HepG2 (cell line): ENCODE data around the gene SPATS2. TPM values are rescaled to one million over a fixed set of nuclear protein-coding genes. Genes with fewer than 3 reads are reported as not detected.

ENCODE experiments used
- AGO2 ChIP-seq: fragments of 200-400 bp; formaldehyde crosslinking; optimal IDR thresholded peaks from 2 replicates; pipeline ENCODE3; 2017; ENCODE audit warnings: mild to moderate bottlenecking, low read depth, low read length, moderate library complexity
- CCDC6 ChIP-seq: sonication (generic); formaldehyde crosslinking; IDR thresholded peaks from 2 replicates; pipeline ENCODE4 v1.8.1; 2022; ENCODE audit warnings: mild to moderate bottlenecking, missing genetic modification reagents, moderate library complexity
- IRF2 ChIP-seq: IDR thresholded peaks from 2 replicates; pipeline ENCODE4 v1.6.1; 2018; ENCODE audit warnings: missing genetic modification reagents, missing compliant biosample characterization
- MIER3 ChIP-seq: IDR thresholded peaks from 2 replicates; pipeline ENCODE4 v1.6.1; 2016; ENCODE audit warnings: missing compliant biosample characterization, borderline replicate concordance
- NCOA1 ChIP-seq: sonication (generic); formaldehyde crosslinking; IDR thresholded peaks from 2 replicates; pipeline ENCODE4 v1.9.0; 2021; ENCODE audit warnings: missing genetic modification reagents
- NFIB ChIP-seq: sonication (generic); formaldehyde crosslinking; IDR thresholded peaks from 2 replicates; pipeline ENCODE4 v1.9.0; 2021; ENCODE audit warnings: missing genetic modification reagents, mild to moderate bottlenecking, borderline replicate concordance
- PLRG1 ChIP-seq: fragments of 450-650 bp; conservative IDR thresholded peaks from 2 replicates; pipeline ENCODE4 v1.6.1; 2016
- ZBTB3 ChIP-seq: sonication (generic); formaldehyde crosslinking; IDR thresholded peaks from 2 replicates; pipeline ENCODE4 v1.4.0; 2020; ENCODE audit warnings: low read depth, mild to moderate bottlenecking, moderate library complexity, missing genetic modification reagents, borderline replicate concordance
- ZFX ChIP-seq: sonication (generic); formaldehyde crosslinking; IDR thresholded peaks from 2 replicates; pipeline ENCODE4 v1.4.0; 2020; ENCODE audit warnings: mild to moderate bottlenecking, low read depth, missing genetic modification reagents, moderate library complexity
- ZNF224 ChIP-seq: sonication (generic); formaldehyde crosslinking; IDR thresholded peaks from 2 replicates; pipeline ENCODE4 v1.5.0; 2020; ENCODE audit warnings: mild to moderate bottlenecking, missing genetic modification reagents
- ZNF256 ChIP-seq: sonication (generic); formaldehyde crosslinking; conservative IDR thresholded peaks from 2 replicates; pipeline ENCODE4 v1.4.0; 2020; ENCODE audit warnings: missing genetic modification reagents
- ZNF629 ChIP-seq: sonication (generic); formaldehyde crosslinking; conservative IDR thresholded peaks from 2 replicates; pipeline ENCODE4 v1.5.0; 2020; ENCODE audit warnings: missing genetic modification reagents
- ZNF674 ChIP-seq: sonication (generic); formaldehyde crosslinking; IDR thresholded peaks from 2 replicates; pipeline ENCODE4 v1.5.0; 2020; ENCODE audit warnings: low read depth, mild to moderate bottlenecking, missing genetic modification reagents
- ZNF782 ChIP-seq: sonication (generic); formaldehyde crosslinking; IDR thresholded peaks from 2 replicates; pipeline ENCODE4 v1.4.0; 2020; ENCODE audit warnings: missing genetic modification reagents, mild to moderate bottlenecking, borderline replicate concordance
- polyA plus RNA-seq, 8 experiments: library from polyadenylated mRNA; depleted of rRNA in 3 of 8; stranded (reverse) in 7 of 8; unstranded in 1 of 8; fragments of >200 nt; fragmentation: Illumina TruSeq in 4 of 8; extraction: Trizol in 4 of 8; gene quantifications; 2 replicates each; pipeline versions ENCODE4 v1.2.1 to v1.2.3, GENCODE V29; 2011 to 2016; ENCODE audit warnings: low read depth in 4 of 8, missing spikeins in 1 of 8, mixed read lengths in 1 of 8; ENCODE audit not compliant: insufficient read depth in 1 of 8
- total RNA-seq, 5 experiments: library from RNA; depleted of rRNA; stranded (reverse); fragments of >200 nt; fragmentation: Illumina TruSeq; extraction: Trizol; gene quantifications; 2 replicates each; pipeline ENCODE4 v1.2.3, GENCODE V29; 2016; ENCODE audit warnings: low read depth in 1 of 5
- TF ChIP-seq, protein P1 (sequence below): sonication (generic); formaldehyde crosslinking; IDR thresholded peaks from 2 replicates; pipeline ENCODE4 v1.4.0; 2020; ENCODE audit warnings: low read depth, missing genetic modification reagents
- TF ChIP-seq, protein P2 (sequence below): sonication (generic); formaldehyde crosslinking; IDR thresholded peaks from 2 replicates; pipeline ENCODE4 v1.5.0; 2020; ENCODE audit warnings: missing genetic modification reagents
- TF ChIP-seq, protein P3 (sequence below): sonication (generic); formaldehyde crosslinking; IDR thresholded peaks from 2 replicates; pipeline ENCODE4 v1.5.1; 2020; ENCODE audit warnings: mild to moderate bottlenecking, missing genetic modification reagents, moderate library complexity
- TF ChIP-seq, protein P4 (sequence below): sonication (generic); formaldehyde crosslinking; IDR thresholded peaks from 2 replicates; pipeline ENCODE4 v1.5.0; 2020; ENCODE audit warnings: missing genetic modification reagents

The SPATS2 gene
- total and polyA plus RNA-seq, 2 of the 13 experiments (the other 11 are each of a cell fraction or from before 2014, with no cell fraction given): 19.3 to 28.1 TPM

DNA sequence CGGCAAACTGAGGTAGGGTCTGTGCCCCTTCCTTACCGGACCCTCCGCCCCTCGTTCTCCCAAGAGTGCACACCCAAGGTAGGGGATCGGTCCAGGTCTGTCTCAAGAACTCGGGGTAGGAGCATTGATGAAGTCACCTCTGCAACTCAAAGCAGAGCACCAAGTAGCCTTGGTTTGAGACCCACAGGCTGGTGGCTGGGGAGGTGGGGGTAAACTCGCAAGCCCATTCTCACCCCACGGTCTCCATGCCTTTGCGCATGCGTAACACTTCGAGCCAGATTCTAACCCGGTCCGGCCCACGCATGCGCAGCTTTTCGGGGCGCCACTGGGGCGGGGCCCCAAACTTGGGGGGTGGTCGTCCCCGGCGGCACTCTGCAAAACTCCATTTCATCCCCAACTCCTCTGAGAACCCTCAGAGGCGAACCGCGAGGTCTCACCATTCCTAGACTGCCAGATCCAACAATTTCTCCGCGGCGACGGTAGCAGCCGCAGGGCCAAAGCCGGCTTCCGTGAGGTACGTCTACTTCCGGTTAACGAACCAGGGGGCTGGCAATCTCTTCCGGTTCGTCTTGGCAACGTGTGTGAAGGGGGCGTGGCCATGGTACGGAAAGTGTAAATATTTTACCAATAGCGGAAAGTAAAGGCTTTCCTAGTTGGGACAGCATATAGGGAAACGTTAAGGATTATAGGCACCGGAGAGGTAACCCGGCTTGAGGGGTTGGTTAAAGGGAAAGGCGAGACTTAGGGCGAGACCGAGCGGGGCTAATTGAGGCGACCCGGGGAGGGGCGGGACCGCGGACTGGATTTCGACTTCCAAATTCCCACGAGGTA, 200.6 kb downstream of the SPATS2 start, which contains the start of gene MCRS1 (continued):
- TF ChIP-seq, protein P1, sequence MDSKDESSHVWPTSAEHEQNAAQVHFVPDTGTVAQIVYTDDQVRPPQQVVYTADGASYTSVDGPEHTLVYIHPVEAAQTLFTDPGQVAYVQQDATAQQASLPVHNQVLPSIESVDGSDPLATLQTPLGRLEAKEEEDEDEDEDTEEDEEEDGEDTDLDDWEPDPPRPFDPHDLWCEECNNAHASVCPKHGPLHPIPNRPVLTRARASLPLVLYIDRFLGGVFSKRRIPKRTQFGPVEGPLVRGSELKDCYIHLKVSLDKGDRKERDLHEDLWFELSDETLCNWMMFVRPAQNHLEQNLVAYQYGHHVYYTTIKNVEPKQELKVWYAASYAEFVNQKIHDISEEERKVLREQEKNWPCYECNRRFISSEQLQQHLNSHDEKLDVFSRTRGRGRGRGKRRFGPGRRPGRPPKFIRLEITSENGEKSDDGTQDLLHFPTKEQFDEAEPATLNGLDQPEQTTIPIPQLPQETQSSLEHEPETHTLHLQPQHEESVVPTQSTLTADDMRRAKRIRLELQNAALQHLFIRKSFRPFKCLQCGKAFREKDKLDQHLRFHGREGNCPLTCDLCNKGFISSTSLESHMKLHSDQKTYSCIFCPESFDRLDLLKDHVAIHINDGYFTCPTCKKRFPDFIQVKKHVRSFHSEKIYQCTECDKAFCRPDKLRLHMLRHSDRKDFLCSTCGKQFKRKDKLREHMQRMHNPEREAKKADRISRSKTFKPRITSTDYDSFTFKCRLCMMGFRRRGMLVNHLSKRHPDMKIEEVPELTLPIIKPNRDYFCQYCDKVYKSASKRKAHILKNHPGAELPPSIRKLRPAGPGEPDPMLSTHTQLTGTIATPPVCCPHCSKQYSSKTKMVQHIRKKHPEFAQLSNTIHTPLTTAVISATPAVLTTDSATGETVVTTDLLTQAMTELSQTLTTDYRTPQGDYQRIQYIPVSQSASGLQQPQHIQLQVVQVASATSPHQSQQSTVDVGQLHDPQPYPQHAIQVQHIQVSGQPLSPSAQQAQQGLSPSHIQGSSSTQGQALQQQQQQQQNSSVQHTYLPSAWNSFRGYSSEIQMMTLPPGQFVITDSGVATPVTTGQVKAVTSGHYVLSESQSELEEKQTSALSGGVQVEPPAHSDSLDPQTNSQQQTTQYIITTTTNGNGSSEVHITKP: no peak
- TF ChIP-seq ZNF224 (CRISPR knock-in tag): peak; percentile 34; the same call in 1 of the 2 replicates
- TF ChIP-seq ZBTB3 (CRISPR knock-in tag): no peak
- TF ChIP-seq NCOA1 (CRISPR knock-in tag): no peak
- TF ChIP-seq ZNF782 (CRISPR knock-in tag): no peak; the same call in 1 of the 2 replicates
- no peak for TF ChIP-seq AGO2
- no peak for TF ChIP-seq ZNF674
- no peak for TF ChIP-seq NFIB
- peak; percentile 21; the same call in 1 of the 2 replicates for TF ChIP-seq ZNF629 (CRISPR knock-in tag)
- peak; percentile 80 for TF ChIP-seq CCDC6 (CRISPR knock-in tag)
- 0 out of 2 replicates have a peak, but pooled peaks have one; percentile 58 for TF ChIP-seq IRF2
- no peak for TF ChIP-seq PLRG1
- TF ChIP-seq, protein P2, sequence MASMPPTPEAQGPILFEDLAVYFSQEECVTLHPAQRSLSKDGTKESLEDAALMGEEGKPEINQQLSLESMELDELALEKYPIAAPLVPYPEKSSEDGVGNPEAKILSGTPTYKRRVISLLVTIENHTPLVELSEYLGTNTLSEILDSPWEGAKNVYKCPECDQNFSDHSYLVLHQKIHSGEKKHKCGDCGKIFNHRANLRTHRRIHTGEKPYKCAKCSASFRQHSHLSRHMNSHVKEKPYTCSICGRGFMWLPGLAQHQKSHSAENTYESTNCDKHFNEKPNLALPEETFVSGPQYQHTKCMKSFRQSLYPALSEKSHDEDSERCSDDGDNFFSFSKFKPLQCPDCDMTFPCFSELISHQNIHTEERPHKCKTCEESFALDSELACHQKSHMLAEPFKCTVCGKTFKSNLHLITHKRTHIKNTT: no peak
- TF ChIP-seq ZFX: peak; percentile 94
- TF ChIP-seq ZNF256 (CRISPR knock-in tag): no peak; the same call in 1 of the 2 replicates
- TF ChIP-seq MIER3 (CRISPR knock-in tag): peak; percentile 91
- TF ChIP-seq, protein P3, sequence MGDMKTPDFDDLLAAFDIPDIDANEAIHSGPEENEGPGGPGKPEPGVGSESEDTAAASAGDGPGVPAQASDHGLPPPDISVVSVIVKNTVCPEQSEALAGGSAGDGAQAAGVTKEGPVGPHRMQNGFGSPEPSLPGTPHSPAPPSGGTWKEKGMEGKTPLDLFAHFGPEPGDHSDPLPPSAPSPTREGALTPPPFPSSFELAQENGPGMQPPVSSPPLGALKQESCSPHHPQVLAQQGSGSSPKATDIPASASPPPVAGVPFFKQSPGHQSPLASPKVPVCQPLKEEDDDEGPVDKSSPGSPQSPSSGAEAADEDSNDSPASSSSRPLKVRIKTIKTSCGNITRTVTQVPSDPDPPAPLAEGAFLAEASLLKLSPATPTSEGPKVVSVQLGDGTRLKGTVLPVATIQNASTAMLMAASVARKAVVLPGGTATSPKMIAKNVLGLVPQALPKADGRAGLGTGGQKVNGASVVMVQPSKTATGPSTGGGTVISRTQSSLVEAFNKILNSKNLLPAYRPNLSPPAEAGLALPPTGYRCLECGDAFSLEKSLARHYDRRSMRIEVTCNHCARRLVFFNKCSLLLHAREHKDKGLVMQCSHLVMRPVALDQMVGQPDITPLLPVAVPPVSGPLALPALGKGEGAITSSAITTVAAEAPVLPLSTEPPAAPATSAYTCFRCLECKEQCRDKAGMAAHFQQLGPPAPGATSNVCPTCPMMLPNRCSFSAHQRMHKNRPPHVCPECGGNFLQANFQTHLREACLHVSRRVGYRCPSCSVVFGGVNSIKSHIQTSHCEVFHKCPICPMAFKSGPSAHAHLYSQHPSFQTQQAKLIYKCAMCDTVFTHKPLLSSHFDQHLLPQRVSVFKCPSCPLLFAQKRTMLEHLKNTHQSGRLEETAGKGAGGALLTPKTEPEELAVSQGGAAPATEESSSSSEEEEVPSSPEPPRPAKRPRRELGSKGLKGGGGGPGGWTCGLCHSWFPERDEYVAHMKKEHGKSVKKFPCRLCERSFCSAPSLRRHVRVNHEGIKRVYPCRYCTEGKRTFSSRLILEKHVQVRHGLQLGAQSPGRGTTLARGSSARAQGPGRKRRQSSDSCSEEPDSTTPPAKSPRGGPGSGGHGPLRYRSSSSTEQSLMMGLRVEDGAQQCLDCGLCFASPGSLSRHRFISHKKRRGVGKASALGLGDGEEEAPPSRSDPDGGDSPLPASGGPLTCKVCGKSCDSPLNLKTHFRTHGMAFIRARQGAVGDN: peak; percentile 89
- TF ChIP-seq, protein P4, sequence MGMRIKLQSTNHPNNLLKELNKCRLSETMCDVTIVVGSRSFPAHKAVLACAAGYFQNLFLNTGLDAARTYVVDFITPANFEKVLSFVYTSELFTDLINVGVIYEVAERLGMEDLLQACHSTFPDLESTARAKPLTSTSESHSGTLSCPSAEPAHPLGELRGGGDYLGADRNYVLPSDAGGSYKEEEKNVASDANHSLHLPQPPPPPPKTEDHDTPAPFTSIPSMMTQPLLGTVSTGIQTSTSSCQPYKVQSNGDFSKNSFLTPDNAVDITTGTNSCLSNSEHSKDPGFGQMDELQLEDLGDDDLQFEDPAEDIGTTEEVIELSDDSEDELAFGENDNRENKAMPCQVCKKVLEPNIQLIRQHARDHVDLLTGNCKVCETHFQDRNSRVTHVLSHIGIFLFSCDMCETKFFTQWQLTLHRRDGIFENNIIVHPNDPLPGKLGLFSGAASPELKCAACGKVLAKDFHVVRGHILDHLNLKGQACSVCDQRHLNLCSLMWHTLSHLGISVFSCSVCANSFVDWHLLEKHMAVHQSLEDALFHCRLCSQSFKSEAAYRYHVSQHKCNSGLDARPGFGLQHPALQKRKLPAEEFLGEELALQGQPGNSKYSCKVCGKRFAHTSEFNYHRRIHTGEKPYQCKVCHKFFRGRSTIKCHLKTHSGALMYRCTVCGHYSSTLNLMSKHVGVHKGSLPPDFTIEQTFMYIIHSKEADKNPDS: no peak
